22Rv1 (cell line): ENCODE results near the gene GOLGA3.

Source experiments
- ZFX ChIP-seq: fragments of 450-650 bp; IDR thresholded peaks from 2 replicates; pipeline ENCODE4 v1.6.1; 2017; ENCODE audit warnings: antibody characterized with exemption, borderline replicate concordance
- TF ChIP-seq, protein P1 (sequence below): fragments of 450-650 bp; IDR thresholded peaks from 2 replicates; pipeline ENCODE4 v1.5.1; 2017; ENCODE audit warnings: mild to moderate bottlenecking

- TF ChIP-seq, protein P1, sequence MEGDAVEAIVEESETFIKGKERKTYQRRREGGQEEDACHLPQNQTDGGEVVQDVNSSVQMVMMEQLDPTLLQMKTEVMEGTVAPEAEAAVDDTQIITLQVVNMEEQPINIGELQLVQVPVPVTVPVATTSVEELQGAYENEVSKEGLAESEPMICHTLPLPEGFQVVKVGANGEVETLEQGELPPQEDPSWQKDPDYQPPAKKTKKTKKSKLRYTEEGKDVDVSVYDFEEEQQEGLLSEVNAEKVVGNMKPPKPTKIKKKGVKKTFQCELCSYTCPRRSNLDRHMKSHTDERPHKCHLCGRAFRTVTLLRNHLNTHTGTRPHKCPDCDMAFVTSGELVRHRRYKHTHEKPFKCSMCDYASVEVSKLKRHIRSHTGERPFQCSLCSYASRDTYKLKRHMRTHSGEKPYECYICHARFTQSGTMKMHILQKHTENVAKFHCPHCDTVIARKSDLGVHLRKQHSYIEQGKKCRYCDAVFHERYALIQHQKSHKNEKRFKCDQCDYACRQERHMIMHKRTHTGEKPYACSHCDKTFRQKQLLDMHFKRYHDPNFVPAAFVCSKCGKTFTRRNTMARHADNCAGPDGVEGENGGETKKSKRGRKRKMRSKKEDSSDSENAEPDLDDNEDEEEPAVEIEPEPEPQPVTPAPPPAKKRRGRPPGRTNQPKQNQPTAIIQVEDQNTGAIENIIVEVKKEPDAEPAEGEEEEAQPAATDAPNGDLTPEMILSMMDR = no peak
- no peak for TF ChIP-seq ZFX
Observed at GRCh38 chr12:132828706-132829534, at the start of gene GOLGA3.
